GM19193 (cell line): ENCODE data around the gene PHF13.

ENCODE experiments used
- POLR2A ChIP-seq: IDR thresholded peaks from 4 replicates; pipeline ENCODE4 v1.6.1; 2011; ENCODE audit not compliant: insufficient read depth, insufficient read length; ENCODE audit errors: extremely low read depth

The PHF13 gene

DNA sequence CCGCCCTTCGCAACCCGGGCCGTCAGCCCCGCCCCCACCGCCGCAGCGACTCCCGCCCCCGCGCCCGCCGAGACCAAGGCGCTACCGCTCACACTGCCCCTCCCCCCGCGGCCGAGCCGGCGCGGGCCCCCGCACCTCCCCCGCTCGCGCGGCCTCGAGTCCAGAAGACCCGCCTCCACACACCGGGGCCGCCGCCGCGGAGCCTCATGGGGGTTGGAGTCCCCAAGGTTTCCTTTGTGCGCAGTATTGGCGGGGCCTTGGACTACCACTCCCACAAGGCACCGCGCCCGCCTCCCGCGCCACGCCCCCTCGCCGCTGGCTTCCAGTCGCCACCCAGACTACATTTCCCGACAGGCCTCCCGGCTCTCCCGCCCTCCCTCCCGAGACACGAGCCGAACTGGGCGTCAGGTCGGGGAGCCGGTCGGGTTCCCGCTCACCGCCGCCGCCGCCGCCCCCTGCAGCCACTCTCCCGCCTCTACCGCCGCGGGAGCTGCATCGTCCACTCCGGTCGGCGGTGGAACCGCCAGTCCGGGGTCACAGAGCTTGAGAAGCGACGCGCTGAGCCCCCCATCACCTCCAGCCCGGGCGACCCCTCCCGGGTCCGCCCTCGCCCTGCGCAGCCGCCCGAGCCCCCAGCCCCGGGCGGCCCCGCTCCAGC is at the start of gene PHF13:
PHF13 (plus strand) TSS at position 371 of the 658 bp plus-strand sequence. CDS start 336 bp downstream, outside the sequence.
- peak; percentile 34 for TF ChIP-seq POLR2A

DNA sequence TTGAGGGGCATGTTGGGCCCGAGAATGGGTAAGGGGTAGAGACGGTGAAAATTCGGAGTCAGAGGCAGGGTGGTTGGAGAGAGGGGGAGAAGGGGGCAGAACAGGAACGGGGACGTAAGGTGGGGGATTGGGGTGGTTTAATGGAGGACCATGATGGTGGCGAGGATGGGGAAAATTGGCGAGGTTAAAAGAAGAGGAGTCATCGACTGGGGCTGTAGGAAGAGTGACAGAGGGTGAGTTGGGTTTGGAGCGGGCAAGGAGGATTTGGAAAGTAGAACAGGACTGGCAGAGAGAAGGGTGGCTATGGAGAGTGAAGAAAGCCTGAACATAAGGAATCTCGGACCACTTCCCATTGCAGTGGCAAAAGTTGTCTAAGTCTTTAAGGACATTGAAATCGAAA is 44.5 kb upstream of the PHF13 start:
- no peak for TF ChIP-seq POLR2A

DNA sequence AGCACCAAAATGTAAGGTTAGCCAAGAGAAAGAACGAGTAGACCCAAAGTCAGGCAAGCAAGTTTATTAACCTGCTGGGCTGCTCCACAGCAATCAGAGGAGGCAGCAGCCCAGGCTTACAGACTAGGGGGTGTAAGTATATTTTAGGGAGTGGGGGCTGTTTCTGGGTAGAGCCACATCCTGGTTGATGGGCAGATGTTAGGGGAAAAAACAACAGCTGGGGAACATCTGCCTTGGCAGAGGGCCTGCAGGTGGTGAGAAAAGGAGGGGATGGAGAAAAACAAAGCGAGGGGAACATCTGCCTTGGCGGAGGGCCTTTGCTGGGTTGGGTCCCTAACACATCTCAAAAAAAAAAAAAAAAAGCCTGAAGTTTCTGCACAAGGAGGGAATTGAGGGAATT is 43.4 kb upstream of the PHF13 start:
- TF ChIP-seq POLR2A, result no peak

DNA sequence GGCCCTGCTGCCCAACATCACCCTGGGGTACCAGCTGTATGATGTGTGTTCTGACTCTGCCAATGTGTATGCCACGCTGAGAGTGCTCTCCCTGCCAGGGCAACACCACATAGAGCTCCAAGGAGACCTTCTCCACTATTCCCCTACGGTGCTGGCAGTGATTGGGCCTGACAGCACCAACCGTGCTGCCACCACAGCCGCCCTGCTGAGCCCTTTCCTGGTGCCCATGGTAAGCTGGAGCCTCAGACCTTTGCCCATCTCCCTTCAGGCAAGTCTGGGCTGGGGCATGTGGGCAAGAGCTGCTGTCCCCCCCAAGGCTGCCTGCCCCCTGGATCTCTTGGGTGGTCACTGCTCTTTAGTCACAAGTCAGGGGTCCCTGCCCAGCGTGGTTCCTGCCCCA is 42.5 kb upstream of the PHF13 start:
- TF ChIP-seq POLR2A, result no peak

DNA sequence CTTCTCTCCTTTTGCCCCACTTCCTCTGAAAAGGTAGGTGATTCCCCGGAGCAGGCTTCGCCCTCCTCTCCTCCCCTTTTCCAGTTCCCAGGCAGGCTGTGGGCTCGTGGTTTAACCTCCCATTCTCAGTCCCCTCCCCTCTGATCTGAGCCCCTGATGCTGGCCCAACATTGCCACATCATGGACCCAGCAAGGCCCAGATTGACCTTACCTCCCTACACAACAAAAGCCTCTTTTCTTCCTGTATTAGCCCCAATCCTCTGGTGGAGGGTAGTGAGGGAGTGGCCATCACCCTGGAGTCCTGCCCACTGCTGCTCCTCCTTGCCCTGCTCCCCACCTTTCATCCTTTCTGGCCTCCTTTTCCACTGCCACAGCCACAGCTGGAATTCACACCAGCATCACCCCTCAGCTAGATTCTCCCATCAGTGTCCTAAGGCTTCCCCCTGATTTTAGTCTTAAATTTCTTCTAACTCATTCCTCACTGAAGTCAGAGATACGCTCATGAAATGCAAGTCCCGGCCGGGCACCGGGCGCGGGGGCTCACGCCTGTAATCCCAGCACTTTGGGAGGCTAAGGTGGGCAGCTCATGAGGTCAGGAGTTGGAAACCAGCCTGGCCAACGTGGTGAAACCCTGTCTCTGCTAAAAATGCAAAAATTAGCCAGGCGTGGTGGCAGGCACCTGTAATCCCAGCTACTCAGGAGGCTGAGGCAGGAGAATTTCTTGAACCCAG is 40.7 kb upstream of the PHF13 start:
- no peak for TF ChIP-seq POLR2A

DNA sequence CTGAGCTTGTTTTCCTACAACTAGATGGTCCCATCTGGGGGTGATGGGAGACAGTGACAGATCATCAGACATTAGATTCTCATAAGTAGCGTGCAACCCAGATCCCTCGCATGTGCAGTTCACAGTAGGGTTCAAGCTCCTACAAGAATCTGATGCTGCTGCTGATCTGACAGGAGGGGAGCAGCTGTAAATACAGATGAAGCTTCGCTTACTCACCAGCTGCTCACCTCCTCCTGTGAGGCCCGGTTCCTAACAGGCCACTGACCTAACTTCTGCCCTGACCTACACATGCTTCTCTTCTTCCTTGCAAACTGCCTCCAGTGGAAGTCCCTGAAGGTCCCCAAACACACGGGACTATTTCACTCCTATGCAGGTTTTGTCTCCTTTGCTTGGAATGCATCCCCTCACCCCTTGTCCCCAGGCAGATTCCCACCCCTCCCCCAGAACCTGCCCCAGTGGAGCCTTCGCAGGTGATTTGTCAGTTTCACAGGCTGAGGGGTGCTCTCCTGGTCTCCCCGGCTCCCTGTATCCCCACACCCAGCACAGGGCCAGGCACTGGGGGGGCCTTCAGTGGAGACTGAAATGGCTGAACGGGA is 39.4 kb upstream of the PHF13 start:
- no peak for TF ChIP-seq POLR2A

DNA sequence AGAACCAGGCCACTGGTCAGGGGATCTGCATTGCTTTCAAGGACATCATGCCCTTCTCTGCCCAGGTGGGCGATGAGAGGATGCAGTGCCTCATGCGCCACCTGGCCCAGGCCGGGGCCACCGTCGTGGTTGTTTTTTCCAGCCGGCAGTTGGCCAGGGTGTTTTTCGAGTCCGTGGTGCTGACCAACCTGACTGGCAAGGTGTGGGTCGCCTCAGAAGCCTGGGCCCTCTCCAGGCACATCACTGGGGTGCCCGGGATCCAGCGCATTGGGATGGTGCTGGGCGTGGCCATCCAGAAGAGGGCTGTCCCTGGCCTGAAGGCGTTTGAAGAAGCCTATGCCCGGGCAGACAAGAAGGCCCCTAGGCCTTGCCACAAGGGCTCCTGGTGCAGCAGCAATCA is 38.7 kb upstream of the PHF13 start:
- TF ChIP-seq POLR2A, result no peak

DNA sequence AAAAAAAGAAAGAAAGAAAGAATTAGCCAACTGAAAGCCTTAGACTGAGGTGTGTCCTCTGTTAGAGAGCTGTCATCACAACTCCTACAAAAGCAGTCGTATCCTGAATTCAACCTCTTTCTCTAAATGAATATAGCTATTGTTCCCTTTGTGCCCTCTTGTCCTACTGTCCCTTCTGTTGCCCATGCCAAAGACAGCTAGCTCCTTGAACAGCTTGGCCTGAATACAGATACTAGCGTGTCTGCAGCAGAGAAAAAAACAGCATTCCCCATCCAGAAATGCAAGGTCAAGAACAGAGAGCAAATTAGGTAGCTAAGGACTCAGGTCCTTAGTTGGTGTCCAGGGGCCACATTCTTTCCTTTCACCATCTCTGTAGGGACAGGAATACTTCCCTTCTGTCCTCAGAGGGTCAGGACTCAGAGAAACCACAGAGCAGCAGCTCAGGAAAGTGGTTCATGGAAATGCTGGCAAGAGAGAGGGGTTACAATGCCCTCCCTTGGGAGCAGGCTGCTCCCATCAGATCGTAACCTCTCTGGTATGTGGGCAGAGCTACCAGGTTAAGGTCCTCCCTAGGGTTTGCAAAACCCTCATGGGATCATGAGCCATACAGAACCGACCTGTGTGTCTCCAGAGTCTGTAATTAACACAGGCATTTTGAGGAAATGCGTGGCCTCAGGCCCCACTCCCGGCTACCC is 35.6 kb upstream of the PHF13 start:
- no peak for TF ChIP-seq POLR2A

DNA sequence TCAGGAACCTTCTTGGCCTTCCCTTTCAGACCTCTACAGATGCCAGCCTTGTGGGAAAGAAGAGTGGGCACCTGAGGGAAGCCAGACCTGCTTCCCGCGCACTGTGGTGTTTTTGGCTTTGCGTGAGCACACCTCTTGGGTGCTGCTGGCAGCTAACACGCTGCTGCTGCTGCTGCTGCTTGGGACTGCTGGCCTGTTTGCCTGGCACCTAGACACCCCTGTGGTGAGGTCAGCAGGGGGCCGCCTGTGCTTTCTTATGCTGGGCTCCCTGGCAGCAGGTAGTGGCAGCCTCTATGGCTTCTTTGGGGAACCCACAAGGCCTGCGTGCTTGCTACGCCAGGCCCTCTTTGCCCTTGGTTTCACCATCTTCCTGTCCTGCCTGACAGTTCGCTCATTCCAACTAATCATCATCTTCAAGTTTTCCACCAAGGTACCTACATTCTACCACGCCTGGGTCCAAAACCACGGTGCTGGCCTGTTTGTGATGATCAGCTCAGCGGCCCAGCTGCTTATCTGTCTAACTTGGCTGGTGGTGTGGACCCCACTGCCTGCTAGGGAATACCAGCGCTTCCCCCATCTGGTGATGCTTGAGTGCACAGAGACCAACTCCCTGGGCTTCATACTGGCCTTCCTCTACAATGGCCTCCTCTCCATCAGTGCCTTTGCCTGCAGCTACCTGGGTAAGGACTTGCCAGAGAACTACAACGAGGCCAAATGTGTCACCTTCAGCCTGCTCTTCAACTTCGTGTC is 34.7 kb upstream of the PHF13 start:
- TF ChIP-seq POLR2A, result no peak

DNA sequence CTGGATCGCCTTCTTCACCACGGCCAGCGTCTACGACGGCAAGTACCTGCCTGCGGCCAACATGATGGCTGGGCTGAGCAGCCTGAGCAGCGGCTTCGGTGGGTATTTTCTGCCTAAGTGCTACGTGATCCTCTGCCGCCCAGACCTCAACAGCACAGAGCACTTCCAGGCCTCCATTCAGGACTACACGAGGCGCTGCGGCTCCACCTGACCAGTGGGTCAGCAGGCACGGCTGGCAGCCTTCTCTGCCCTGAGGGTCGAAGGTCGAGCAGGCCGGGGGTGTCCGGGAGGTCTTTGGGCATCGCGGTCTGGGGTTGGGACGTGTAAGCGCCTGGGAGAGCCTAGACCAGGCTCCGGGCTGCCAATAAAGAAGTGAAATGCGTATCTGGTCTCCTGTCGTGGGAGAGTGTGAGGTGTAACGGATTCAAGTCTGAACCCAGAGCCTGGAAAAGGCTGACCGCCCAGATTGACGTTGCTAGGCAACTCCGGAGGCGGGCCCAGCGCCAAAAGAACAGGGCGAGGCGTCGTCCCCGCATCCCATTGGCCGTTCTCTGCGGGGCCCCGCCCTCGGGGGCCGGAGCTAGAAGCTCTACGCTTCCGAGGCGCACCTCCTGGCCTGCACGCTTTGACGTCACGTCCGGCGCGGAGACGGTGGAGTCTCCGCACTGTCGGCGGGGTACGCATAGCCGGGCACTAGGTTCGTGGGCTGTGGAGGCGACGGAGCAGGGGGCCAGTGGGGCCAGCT is 34.0 kb upstream of the PHF13 start, which contains the start of gene ZBTB48:
ZBTB48 (plus strand) TSS at position 621 of the 745 bp plus-strand sequence. CDS start 616 bp downstream, outside the sequence.
- TF ChIP-seq POLR2A, result peak; percentile 96

DNA sequence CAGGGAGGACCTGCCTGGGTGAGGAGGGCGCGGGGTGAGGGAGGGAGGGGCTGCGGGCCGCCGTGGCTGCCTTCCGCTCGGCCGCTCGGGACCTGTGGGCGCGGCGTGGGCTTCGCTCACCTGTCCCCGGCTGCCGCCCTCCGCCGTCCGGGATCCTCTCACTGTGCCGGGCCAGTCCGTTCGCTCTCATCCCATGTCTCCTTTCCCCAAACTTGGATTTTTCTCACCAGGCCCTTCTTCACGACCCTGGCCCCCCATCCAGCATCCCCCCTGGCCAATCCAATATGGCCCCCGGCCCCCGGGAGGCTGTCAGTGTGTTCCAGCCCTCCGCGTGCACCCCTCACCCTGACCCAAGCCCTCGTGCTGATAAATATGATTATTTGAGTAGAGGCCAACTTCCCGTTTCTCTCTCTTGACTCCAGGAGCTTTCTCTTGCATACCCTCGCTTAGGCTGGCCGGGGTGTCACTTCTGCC is 33.4 kb upstream of the PHF13 start:
- TF ChIP-seq POLR2A, result no peak

DNA sequence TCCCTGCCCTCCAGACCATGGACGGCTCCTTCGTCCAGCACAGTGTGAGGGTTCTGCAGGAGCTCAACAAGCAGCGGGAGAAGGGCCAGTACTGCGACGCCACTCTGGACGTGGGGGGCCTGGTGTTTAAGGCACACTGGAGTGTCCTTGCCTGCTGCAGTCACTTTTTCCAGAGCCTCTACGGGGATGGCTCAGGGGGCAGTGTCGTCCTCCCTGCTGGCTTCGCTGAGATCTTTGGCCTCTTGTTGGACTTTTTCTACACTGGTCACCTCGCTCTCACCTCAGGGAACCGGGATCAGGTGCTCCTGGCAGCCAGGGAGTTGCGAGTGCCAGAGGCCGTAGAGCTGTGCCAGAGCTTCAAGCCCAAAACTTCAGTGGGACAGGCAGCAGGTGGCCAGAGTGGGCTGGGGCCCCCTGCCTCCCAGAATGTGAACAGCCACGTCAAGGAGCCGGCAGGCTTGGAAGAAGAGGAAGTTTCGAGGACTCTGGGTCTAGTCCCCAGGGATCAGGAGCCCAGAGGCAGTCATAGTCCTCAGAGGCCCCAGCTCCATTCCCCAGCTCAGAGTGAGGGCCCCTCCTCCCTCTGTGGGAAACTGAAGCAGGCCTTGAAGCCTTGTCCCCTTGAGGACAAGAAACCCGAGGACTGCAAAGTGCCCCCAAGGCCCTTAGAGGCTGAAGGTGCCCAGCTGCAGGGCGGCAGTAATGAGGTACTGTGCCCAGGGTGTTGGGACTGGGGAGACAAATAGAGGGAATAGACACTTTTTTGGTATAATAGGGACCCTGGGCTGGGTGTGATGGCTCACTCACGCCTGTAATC is 32.7 kb upstream of the PHF13 start:
- TF ChIP-seq POLR2A, result no peak

DNA sequence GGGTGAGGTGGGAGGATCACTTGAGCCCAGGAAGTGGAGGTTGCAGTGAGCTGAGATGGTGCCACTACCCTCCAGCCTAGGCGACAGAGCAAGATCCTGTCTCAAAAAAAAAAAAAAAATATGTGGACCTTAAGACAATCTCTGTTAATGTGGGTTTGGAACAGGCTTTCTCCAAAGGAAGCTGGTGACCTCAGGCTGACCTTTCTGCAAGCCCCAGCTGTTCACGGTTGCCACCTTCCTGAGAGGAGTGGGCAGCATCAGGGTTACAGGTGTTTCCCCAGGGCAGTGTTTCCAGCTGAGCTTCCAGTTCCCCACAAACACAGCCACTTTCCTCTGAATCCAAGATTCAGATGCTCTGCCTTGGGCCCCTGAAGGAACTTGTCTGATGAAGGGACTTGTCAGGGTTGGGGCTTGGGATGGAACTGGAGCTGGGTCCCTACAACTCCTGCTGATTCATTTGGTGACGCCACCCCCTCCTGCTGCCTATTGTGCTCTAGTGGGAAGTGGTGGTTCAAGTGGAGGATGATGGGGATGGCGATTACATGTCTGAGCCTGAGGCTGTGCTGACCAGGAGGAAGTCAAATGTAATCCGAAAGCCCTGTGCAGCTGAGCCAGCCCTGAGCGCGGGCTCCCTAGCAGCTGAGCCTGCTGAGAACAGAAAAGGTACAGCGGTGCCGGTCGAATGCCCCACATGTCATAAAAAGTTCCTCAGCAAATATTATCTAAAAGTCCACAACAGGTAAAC is 31.8 kb upstream of the PHF13 start:
- no peak for TF ChIP-seq POLR2A

DNA sequence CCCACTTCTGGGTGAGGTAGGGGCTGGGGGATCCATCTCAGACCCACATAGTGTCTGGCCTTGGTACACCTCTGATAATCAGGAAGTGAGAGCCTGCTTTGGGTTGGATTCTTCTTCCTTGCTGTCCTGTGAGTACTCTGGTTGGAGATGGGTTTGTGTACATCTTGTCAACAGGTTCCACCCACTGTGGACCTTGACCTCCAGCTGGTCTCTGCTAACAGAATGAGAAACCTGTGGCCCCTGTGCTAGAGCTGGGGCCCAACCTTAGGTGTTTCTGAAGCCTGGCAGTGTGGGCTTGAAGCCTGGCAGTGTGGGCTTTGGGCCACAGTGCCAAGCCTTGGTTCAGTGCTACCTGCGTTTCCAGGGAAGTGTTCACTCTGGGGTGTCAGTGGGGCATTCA is 31.2 kb upstream of the PHF13 start:
- no peak for TF ChIP-seq POLR2A
